HPDE6-E6E7 (cell line): Measurements from ENCODE around the gene INPP4B.
A peak's percentile ranks its signal among the peaks of the same experiment; 100 is the strongest.

ENCODE experiments used
- DNase-seq: peaks from one replicate; pipeline ENCODE4 v3.0.0; 2011; ENCODE audit warnings: missing footprints; ENCODE audit errors: extremely low spot score

INPP4B gene

GRCh38 chr4:142142366-142143054, 703.6 kb downstream of the INPP4B start:
- DNase-seq = no peak

- DNase-seq = no peak
These were observed 704.9 kb downstream of the INPP4B start for GRCh38 chr4:142141224-142141623.

GRCh38 chr4:142130666-142131065, 715.4 kb downstream of the INPP4B start:
- no peak for DNase-seq

GRCh38 chr4:142129931-142130330, 716.2 kb downstream of the INPP4B start:
- DNase-seq = no peak

- DNase-seq = no peak
These were observed 716.6 kb downstream of the INPP4B start for GRCh38 chr4:142129473-142129872.

- no peak for DNase-seq
These were observed 717.6 kb downstream of the INPP4B start for GRCh38 chr4:142128529-142128928.

GRCh38 chr4:142126890-142127497, 719.1 kb downstream of the INPP4B start:
- peak; percentile 4 for DNase-seq

- no peak for DNase-seq
These were observed 721.2 kb downstream of the INPP4B start for GRCh38 chr4:142124874-142125273.

- DNase-seq = no peak
These were observed 724.4 kb downstream of the INPP4B start for GRCh38 chr4:142121448-142122350.

GRCh38 chr4:142120921-142121320, 725.2 kb downstream of the INPP4B start:
- DNase-seq = no peak

- no peak for DNase-seq
These were observed 733.6 kb downstream of the INPP4B start for GRCh38 chr4:142112451-142112850.

- no peak for DNase-seq
These were observed 736.0 kb downstream of the INPP4B start for GRCh38 chr4:142110136-142110535.

GRCh38 chr4:142104041-142104440, 742.1 kb downstream of the INPP4B start:
- no peak for DNase-seq

- no peak for DNase-seq
These were observed 744.7 kb downstream of the INPP4B start for GRCh38 chr4:142101401-142101800.

- no peak for DNase-seq
These were observed 745.2 kb downstream of the INPP4B start for GRCh38 chr4:142100941-142101340.

- DNase-seq = no peak
These were observed 747.1 kb downstream of the INPP4B start for GRCh38 chr4:142098900-142099545.

GRCh38 chr4:142098380-142098779, 747.7 kb downstream of the INPP4B start:
- DNase-seq = no peak

- no peak for DNase-seq
These were observed 749.1 kb downstream of the INPP4B start for GRCh38 chr4:142097015-142097414.

GRCh38 chr4:142095886-142096605, 750.1 kb downstream of the INPP4B start:
- DNase-seq = peak; percentile 53

- DNase-seq = no peak
These were observed 753.2 kb downstream of the INPP4B start for GRCh38 chr4:142092941-142093340.

GRCh38 chr4:142091691-142092182, 754.4 kb downstream of the INPP4B start:
- no peak for DNase-seq
